Osteocyte (in vitro differentiated cells): ENCODE measurements around the gene RAB25. TPM values are rescaled to one million over a fixed set of nuclear protein-coding genes. Genes with fewer than 3 reads are reported as not detected.
"Not testable (repeated sequence)": the region's sequence is repeated elsewhere in the genome, so short reads cannot be mapped to it uniquely, and the experiment has no call there.

Experiments used
- DNase-seq: peaks from one replicate; pipeline ENCODE4 v3.0.0; 2021; ENCODE audit warnings: mixed read lengths; ENCODE audit not compliant: unreplicated experiment; ENCODE audit errors: extremely low spot score
- H3K27ac Mint-ChIP-seq: one replicate; pipeline ENCODE4 v1.8.0; 2021; ENCODE audit warnings: mild to moderate bottlenecking, mixed read lengths; ENCODE audit not compliant: unreplicated experiment
- H3K27me3 Mint-ChIP-seq: one replicate; pipeline ENCODE4 v1.8.0; 2021; ENCODE audit warnings: mixed read lengths; ENCODE audit not compliant: unreplicated experiment
- H3K36me3 Mint-ChIP-seq: one replicate; pipeline ENCODE4 v1.8.0; 2021; ENCODE audit warnings: mixed read lengths; ENCODE audit not compliant: unreplicated experiment
- H3K4me1 Mint-ChIP-seq: one replicate; pipeline ENCODE4 v1.8.0; 2021; ENCODE audit warnings: mixed read lengths; ENCODE audit not compliant: unreplicated experiment
- H3K4me3 Mint-ChIP-seq: one replicate; pipeline ENCODE4 v1.8.0; 2021; ENCODE audit warnings: mild to moderate bottlenecking, moderate library complexity, mixed read lengths; ENCODE audit not compliant: unreplicated experiment
- H3K9me3 Mint-ChIP-seq: one replicate; pipeline ENCODE4 v1.8.0; 2021; ENCODE audit warnings: mixed read lengths; ENCODE audit not compliant: unreplicated experiment
- total RNA-seq: library from RNA; stranded (reverse); gene quantifications from 2 replicates; pipeline ENCODE4 v1.2.1, GENCODE V29; 2021
- TF ChIP-seq, protein P1 (sequence below): fragments of 200-600 bp; sonication (generic); IDR thresholded peaks from 2 replicates; pipeline ENCODE4 v1.5.0; 2021; ENCODE audit warnings: antibody characterized with exemption, mild to moderate bottlenecking, moderate library complexity

Gene RAB25
- total RNA-seq, 1 donor from 2014 or later, result not detected

DNA sequence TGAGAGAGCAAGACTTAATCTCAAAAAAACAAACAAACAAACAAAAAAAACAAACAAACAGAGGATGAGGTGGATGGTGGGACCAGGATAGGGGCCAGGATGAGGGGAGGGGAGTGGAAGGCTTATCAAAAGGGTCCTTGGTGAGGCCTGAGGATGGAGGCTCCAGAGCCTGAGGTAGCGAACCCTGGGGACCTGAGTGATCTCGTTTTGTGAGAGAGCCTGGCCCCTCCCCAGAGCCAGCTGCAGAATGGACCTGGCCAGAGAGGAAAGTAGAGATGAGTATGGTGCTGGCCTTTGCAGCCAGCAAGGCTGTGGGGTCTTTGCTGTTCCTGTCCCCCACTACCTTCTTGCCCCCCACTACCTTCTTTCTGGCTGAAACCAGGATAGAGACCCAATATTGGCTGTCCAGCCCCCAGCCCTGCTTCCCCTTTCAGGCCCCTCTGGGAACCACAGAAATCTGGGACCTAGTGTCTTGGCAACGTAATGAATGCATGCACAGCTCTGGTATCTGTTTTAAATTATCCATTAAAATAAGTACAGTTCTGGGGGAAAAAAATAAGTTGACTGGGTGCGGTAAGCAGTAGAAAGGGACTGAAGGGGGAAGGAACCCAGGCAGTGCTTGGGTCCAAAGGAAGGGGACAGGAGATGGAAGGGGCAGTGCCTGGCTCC lies 52.5 kb downstream of the RAB25 start:
- no peak for DNase-seq
- TF ChIP-seq, protein P1, sequence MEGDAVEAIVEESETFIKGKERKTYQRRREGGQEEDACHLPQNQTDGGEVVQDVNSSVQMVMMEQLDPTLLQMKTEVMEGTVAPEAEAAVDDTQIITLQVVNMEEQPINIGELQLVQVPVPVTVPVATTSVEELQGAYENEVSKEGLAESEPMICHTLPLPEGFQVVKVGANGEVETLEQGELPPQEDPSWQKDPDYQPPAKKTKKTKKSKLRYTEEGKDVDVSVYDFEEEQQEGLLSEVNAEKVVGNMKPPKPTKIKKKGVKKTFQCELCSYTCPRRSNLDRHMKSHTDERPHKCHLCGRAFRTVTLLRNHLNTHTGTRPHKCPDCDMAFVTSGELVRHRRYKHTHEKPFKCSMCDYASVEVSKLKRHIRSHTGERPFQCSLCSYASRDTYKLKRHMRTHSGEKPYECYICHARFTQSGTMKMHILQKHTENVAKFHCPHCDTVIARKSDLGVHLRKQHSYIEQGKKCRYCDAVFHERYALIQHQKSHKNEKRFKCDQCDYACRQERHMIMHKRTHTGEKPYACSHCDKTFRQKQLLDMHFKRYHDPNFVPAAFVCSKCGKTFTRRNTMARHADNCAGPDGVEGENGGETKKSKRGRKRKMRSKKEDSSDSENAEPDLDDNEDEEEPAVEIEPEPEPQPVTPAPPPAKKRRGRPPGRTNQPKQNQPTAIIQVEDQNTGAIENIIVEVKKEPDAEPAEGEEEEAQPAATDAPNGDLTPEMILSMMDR, result no peak
- H3K4me3 Mint-ChIP-seq, result peak overlapping the region; percentile 92
- H3K27me3 Mint-ChIP-seq, result no peaks in the 10 kb centered on the region
- no peaks in the 10 kb centered on the region for H3K9me3 Mint-ChIP-seq
- peaks cover 56% of the 10 kb centered on the region for H3K4me1 Mint-ChIP-seq
- H3K36me3 Mint-ChIP-seq, result peaks cover 5% of the 10 kb centered on the region
- peak overlapping the region; percentile 99 for H3K27ac Mint-ChIP-seq

DNA sequence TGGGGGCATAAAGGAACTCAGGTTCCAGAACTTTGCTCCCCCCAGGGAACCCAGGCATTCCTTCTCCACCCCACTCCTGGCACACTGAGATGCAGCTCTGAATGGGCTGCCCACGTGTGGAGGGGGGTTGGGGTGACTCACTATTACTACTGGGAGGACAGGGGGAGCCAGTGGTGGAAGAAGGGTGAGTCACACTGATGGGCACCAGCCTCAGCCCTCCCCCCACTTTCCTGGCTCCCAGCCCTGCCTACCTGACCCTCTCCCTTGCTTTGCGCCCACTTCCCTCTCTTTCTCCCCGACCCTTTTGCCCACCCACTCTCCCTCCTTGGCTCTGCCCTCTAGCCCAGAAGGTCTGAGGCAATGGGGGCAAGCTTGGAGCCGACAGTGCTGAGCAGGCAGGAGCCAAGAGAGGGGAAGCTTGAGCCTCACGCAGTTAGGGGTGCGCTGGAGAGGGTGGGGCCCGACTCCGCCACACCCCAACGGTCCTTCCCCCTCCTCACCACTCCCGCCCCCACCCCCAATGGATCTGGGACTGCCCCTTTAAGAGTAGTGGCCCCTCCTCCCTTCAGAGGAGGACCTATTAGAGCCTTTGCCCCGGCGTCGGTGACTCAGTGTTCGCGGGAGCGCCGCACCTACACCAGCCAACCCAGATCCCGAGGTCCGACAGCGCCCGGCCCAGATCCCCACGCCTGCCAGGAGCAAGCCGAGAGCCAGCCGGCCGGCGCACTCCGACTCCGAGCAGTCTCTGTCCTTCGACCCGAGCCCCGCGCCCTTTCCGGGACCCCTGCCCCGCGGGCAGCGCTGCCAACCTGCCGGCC lies 53.4 kb downstream of the RAB25 start, which contains the start of gene LMNA:
Gene LMNA, plus strand, starts transcription at position 611 of the 818 bp plus-strand sequence. CDS start 208 bp downstream, outside the sequence.
- TF ChIP-seq, protein P1, result no peak
- Mint-ChIP-seq H3K4me1 (peaks cover 57% of the 10 kb centered on the region), H3K27ac (peak within 1 kb of the TSS; percentile 99), H3K9me3 (no peaks in the 10 kb centered on the region), H3K36me3 (peaks cover 7% of the 10 kb centered on the region), H3K4me3 (peak within 1 kb of the TSS; percentile 92), H3K27me3 (no peaks in the 10 kb centered on the region)
- DNase-seq, result peak; percentile 93

DNA sequence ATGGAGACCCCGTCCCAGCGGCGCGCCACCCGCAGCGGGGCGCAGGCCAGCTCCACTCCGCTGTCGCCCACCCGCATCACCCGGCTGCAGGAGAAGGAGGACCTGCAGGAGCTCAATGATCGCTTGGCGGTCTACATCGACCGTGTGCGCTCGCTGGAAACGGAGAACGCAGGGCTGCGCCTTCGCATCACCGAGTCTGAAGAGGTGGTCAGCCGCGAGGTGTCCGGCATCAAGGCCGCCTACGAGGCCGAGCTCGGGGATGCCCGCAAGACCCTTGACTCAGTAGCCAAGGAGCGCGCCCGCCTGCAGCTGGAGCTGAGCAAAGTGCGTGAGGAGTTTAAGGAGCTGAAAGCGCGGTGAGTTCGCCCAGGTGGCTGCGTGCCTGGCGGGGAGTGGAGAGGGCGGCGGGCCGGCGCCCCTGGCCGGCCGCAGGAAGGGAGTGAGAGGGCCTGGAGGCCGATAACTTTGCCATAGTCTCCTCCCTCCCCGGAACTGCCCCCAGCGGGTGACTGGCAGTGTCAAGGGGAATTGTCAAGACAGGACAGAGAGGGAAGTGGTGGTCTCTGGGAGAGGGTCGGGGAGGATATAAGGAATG lies 54.1 kb downstream of the RAB25 start:
- H3K27me3 Mint-ChIP-seq, result no peaks in the 10 kb centered on the region
- H3K36me3 Mint-ChIP-seq, result peaks cover 7% of the 10 kb centered on the region
- H3K4me3 Mint-ChIP-seq, result peak overlapping the region; percentile 92
- H3K4me1 Mint-ChIP-seq, result peaks cover 61% of the 10 kb centered on the region
- TF ChIP-seq, protein P1, result no peak
- DNase-seq, result no peak
- peak overlapping the region; percentile 99 for H3K27ac Mint-ChIP-seq
- H3K9me3 Mint-ChIP-seq, result no peaks in the 10 kb centered on the region

GRCh38 chr1:156115514-156116374 lies 54.8 kb downstream of the RAB25 start:
- DNase-seq, result no peak
- Mint-ChIP-seq H3K36me3 (peaks cover 10% of the 10 kb centered on the region), H3K27me3 (no peaks in the 10 kb centered on the region), H3K4me1 (peaks cover 67% of the 10 kb centered on the region), H3K9me3 (no peaks in the 10 kb centered on the region), H3K4me3 (peak overlapping the region; percentile 92), H3K27ac (peak overlapping the region; percentile 99)
- TF ChIP-seq, protein P1, result no peak

DNA sequence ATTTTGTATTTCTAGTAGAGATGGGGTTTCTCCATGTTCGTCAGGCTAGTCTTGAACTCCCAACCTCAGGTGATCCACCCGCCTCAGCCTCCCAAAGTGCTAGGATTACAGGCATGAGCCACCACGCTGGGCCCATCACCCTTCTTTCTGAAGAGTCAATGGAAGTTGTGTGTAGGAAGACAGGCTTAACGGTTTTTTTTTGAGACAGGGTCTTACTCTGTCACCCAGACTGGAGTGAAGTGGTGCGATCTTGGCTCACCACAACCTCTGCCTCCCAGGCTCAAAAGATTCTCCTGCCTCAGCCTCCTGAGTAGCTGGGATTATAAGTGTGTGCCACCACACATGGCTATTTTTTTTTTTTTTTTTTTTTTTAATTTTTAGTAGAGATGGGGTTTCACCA lies 55.8 kb downstream of the RAB25 start:
- H3K9me3 Mint-ChIP-seq, H3K27me3 Mint-ChIP-seq, DNase-seq: not testable (repeated sequence)
- Mint-ChIP-seq H3K36me3 (peaks cover 10% of the 10 kb centered on the region), H3K4me3 (peak overlapping the region; percentile 92), H3K4me1 (peaks cover 72% of the 10 kb centered on the region), H3K27ac (peak overlapping the region; percentile 99)
